ENCODE measurements around the gene BICRA. TPM values are rescaled to one million over a fixed set of nuclear protein-coding genes. Genes with fewer than 3 reads are reported as not detected.
"Not testable (repeated sequence)": the region's sequence is repeated elsewhere in the genome, so short reads cannot be mapped to it uniquely, and the experiment has no call there.

Gene BICRA
- total and polyA plus RNA-seq, 4 donors: 2.7 to 24.4 (median 11.9) TPM

GRCh38 chr19:47716270-47716937, 107.5 kb downstream of the BICRA start:
- Histone ChIP-seq H3K4me1 (ENCODE audit: control insufficient read depth, insufficient read depth, low read length) (peaks cover 19% of the 10 kb centered on the region), H3K4me3 (ENCODE audit: low read depth, low read length) (no peak overlapping the region), H3K27me3 (ENCODE audit: control insufficient read depth, insufficient read depth, low read length) (peaks cover 18% of the 10 kb centered on the region), H3K27ac (ENCODE audit: low read depth, low read length) (no peak overlapping the region), H3K9me3 (ENCODE audit: control insufficient read depth, insufficient read depth, low read length) (peaks cover 5% of the 10 kb centered on the region), H3K36me3 (ENCODE audit: control insufficient read depth, insufficient read depth, low read length) (peaks cover 9% of the 10 kb centered on the region)
- no peak for DNase-seq (ENCODE audit: low read depth in 4 of 6, low spot score in 6 of 6)
- 86% methylated on average over 32 of the region's 32 CpGs for WGBS (ENCODE audit: insufficient coverage)

- 54% methylated on average over 6 of the region's 11 CpGs for WGBS (ENCODE audit: insufficient coverage)
- not testable (repeated sequence) for H3K27me3 ChIP-seq (ENCODE audit: control insufficient read depth, insufficient read depth, low read length); H3K36me3 ChIP-seq (ENCODE audit: control insufficient read depth, insufficient read depth, low read length); H3K4me3 ChIP-seq (ENCODE audit: low read depth, low read length); H3K9me3 ChIP-seq (ENCODE audit: control insufficient read depth, insufficient read depth, low read length); DNase-seq (ENCODE audit: low read depth in 4 of 6, low spot score in 6 of 6)
- peaks cover 27% of the 10 kb centered on the region for H3K4me1 ChIP-seq (ENCODE audit: control insufficient read depth, insufficient read depth, low read length)
- H3K27ac ChIP-seq (ENCODE audit: low read depth, low read length): peak overlapping the region; percentile 72
Measured at GRCh38 chr19:47718415-47719046, 109.6 kb downstream of the BICRA start.

DNA sequence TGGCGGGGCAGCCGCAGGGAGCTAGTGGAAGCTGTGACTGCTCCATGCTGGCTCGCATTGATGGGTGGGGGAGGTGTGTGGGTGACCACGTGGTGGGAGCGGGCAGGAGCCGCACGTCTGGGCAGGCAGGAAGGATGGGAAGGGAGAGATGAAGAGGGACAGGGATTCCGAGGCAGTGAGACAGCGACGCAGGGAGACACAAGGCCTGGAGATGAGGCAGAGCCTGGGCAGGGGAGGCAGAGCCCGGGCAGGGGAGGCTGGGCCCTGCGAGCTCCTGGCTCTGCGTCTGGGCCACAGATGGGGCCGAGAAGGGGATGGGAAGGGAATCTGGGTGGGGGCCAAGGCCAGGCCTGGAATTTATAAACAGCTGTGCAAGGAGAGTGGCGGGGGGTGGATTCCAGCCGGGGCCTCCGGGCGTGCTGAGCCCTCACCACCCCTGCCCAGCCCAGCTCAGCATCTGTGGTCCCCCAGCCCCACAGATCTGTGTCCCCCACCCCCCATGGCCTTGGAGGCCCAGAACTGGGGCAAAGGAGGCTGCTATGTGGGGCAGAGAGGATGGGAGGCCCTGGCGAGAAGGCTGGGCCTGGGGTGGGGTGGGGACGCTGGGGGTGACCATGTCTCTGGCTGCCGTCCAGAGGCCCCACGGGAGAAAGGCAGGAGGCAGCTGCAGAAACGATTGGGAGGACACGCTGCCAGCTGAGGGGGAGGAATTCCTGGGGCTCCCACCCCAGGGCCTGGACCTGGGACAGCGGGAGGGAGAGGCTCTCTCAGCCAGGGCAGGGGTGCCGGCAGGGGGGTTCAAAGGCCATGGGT, 110.3 kb downstream of the BICRA start:
- Histone ChIP-seq H3K4me1 (ENCODE audit: control insufficient read depth, insufficient read depth, low read length) (peaks cover 30% of the 10 kb centered on the region), H3K27me3 (ENCODE audit: control insufficient read depth, insufficient read depth, low read length) (no peaks in the 10 kb centered on the region), H3K36me3 (ENCODE audit: control insufficient read depth, insufficient read depth, low read length) (peaks cover 9% of the 10 kb centered on the region), H3K9me3 (ENCODE audit: control insufficient read depth, insufficient read depth, low read length) (no peaks in the 10 kb centered on the region), H3K27ac (ENCODE audit: low read depth, low read length) (peak overlapping the region; percentile 73), H3K4me3 (ENCODE audit: low read depth, low read length) (no peak overlapping the region)
- WGBS (ENCODE audit: insufficient coverage): 8% methylated on average over 22 of the region's 26 CpGs
- peak in 2 of 6 donors; percentile 77 to 85 for DNase-seq (ENCODE audit: low read depth in 4 of 6, low spot score in 6 of 6)

- Histone ChIP-seq H3K27me3 (ENCODE audit: control insufficient read depth, insufficient read depth, low read length) (peaks cover under 1% of the 10 kb centered on the region), H3K36me3 (ENCODE audit: control insufficient read depth, insufficient read depth, low read length) (peaks cover 12% of the 10 kb centered on the region), H3K9me3 (ENCODE audit: control insufficient read depth, insufficient read depth, low read length) (no peaks in the 10 kb centered on the region), H3K27ac (ENCODE audit: low read depth, low read length) (no peak overlapping the region), H3K4me3 (ENCODE audit: low read depth, low read length) (no peak overlapping the region), H3K4me1 (ENCODE audit: control insufficient read depth, insufficient read depth, low read length) (peaks cover 30% of the 10 kb centered on the region)
- 84% methylated on average over 13 of the region's 14 CpGs for WGBS (ENCODE audit: insufficient coverage)
- DNase-seq (ENCODE audit: low read depth in 4 of 6, low spot score in 6 of 6): no peak
Measured at GRCh38 chr19:47720669-47721422, 111.9 kb downstream of the BICRA start.

GRCh38 chr19:47723581-47723940, 114.6 kb downstream of the BICRA start:
- no peak overlapping the region for H3K27ac ChIP-seq (ENCODE audit: low read depth, low read length)
- H3K9me3 ChIP-seq (ENCODE audit: control insufficient read depth, insufficient read depth, low read length): no peaks in the 10 kb centered on the region
- H3K4me3 ChIP-seq (ENCODE audit: low read depth, low read length): no peak overlapping the region
- H3K27me3 ChIP-seq (ENCODE audit: control insufficient read depth, insufficient read depth, low read length): peaks cover 4% of the 10 kb centered on the region
- WGBS (ENCODE audit: insufficient coverage): 62% methylated on average over 2 of the region's 7 CpGs
- peaks cover 8% of the 10 kb centered on the region for H3K36me3 ChIP-seq (ENCODE audit: control insufficient read depth, insufficient read depth, low read length)
- peaks cover 27% of the 10 kb centered on the region for H3K4me1 ChIP-seq (ENCODE audit: control insufficient read depth, insufficient read depth, low read length)
- peak in 1 of 6 donors; percentile 37 for DNase-seq (ENCODE audit: low read depth in 4 of 6, low spot score in 6 of 6)

GRCh38 chr19:47725759-47726401, 116.9 kb downstream of the BICRA start:
- Histone ChIP-seq H3K4me3 (ENCODE audit: low read depth, low read length) (no peak overlapping the region), H3K4me1 (ENCODE audit: control insufficient read depth, insufficient read depth, low read length) (peaks cover 26% of the 10 kb centered on the region), H3K36me3 (ENCODE audit: control insufficient read depth, insufficient read depth, low read length) (peaks cover 14% of the 10 kb centered on the region), H3K27ac (ENCODE audit: low read depth, low read length) (no peak overlapping the region), H3K9me3 (ENCODE audit: control insufficient read depth, insufficient read depth, low read length) (no peaks in the 10 kb centered on the region), H3K27me3 (ENCODE audit: control insufficient read depth, insufficient read depth, low read length) (peaks cover 21% of the 10 kb centered on the region)
- WGBS (ENCODE audit: insufficient coverage): 70% methylated on average over 47 of the region's 48 CpGs
- no peak for DNase-seq (ENCODE audit: low read depth in 4 of 6, low spot score in 6 of 6)

DNA sequence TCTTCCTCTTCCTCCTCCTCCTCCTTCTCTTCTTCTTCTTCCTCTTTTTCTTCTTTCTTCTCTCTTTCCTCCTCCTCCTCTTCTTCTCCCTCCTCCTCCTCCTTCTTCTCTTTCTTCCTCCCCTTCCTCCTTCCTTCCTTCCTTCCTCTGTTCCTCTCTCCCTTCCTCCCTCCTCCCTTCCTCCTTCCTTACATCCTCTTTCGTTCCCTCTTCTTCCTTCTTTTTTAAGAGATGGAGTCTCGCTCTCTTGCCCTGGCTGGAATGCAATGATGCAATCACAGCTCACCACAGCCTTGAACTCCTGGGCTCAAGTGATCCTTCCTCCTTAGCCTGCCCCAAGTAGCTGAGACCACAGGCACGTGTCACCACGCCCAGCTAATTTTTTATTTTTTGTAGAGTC, 117.5 kb downstream of the BICRA start:
- H3K9me3 ChIP-seq (ENCODE audit: control insufficient read depth, insufficient read depth, low read length): no peaks in the 10 kb centered on the region
- no peak for DNase-seq (ENCODE audit: low read depth in 4 of 6, low spot score in 6 of 6)
- H3K27me3 ChIP-seq (ENCODE audit: control insufficient read depth, insufficient read depth, low read length): peaks cover 21% of the 10 kb centered on the region
- WGBS (ENCODE audit: insufficient coverage): 100% methylated on average over 3 of the region's 4 CpGs
- no peak overlapping the region for H3K4me3 ChIP-seq (ENCODE audit: low read depth, low read length)
- no peak overlapping the region for H3K27ac ChIP-seq (ENCODE audit: low read depth, low read length)
- H3K36me3 ChIP-seq (ENCODE audit: control insufficient read depth, insufficient read depth, low read length): peaks cover 14% of the 10 kb centered on the region
- H3K4me1 ChIP-seq (ENCODE audit: control insufficient read depth, insufficient read depth, low read length): peaks cover 26% of the 10 kb centered on the region

- not testable (repeated sequence) for H3K4me3 ChIP-seq (ENCODE audit: low read depth, low read length); DNase-seq (ENCODE audit: low read depth in 4 of 6, low spot score in 6 of 6); H3K9me3 ChIP-seq (ENCODE audit: control insufficient read depth, insufficient read depth, low read length); H3K27ac ChIP-seq (ENCODE audit: low read depth, low read length)
- WGBS (ENCODE audit: insufficient coverage): 89% methylated on average over 1 of the region's 4 CpGs
- peaks cover 21% of the 10 kb centered on the region for H3K27me3 ChIP-seq (ENCODE audit: control insufficient read depth, insufficient read depth, low read length)
- H3K36me3 ChIP-seq (ENCODE audit: control insufficient read depth, insufficient read depth, low read length): peaks cover 14% of the 10 kb centered on the region
- H3K4me1 ChIP-seq (ENCODE audit: control insufficient read depth, insufficient read depth, low read length): peaks cover 20% of the 10 kb centered on the region
Measured at GRCh38 chr19:47728295-47728694, 119.4 kb downstream of the BICRA start.

DNA sequence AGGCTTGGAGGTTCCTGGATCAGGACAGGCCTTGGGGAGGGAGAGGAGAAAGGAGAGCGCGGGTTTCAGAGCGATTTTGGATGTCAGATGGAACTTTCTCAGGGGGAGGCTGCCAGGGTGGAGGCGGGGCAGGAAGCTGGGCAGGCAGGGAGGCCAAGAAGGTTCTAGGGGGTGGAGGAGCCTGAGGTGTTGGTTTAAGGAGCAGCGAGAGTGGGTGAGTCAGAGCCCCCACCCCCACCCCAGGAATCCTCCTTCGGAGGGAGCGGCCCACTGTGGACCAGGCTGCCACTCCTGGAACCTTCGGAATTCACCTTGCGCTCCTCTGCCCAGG, 120.5 kb downstream of the BICRA start:
- no peak overlapping the region for H3K4me3 ChIP-seq (ENCODE audit: low read depth, low read length)
- WGBS (ENCODE audit: insufficient coverage): 13% methylated on average over 8 of the region's 9 CpGs
- peaks cover 21% of the 10 kb centered on the region for H3K27me3 ChIP-seq (ENCODE audit: control insufficient read depth, insufficient read depth, low read length)
- H3K9me3 ChIP-seq (ENCODE audit: control insufficient read depth, insufficient read depth, low read length): no peaks in the 10 kb centered on the region
- no peak overlapping the region for H3K27ac ChIP-seq (ENCODE audit: low read depth, low read length)
- H3K36me3 ChIP-seq (ENCODE audit: control insufficient read depth, insufficient read depth, low read length): peaks cover 14% of the 10 kb centered on the region
- DNase-seq (ENCODE audit: low read depth in 4 of 6, low spot score in 6 of 6): no peak
- H3K4me1 ChIP-seq (ENCODE audit: control insufficient read depth, insufficient read depth, low read length): peaks cover 15% of the 10 kb centered on the region
